Muscle of arm (tissue), 12 donors: ENCODE data around the gene USP38. TPM values are rescaled to one million over a fixed set of nuclear protein-coding genes. Genes with fewer than 3 reads are reported as not detected.
"Not testable (repeated sequence)": the region's sequence is repeated elsewhere in the genome, so short reads cannot be mapped to it uniquely, and the experiment has no call there.

Experiments used
- DNase-seq: peaks from one replicate; pipeline ENCODE4 v3.0.0-alpha.2; 2013
- polyA plus RNA-seq, 12 donors: library from polyadenylated mRNA; unstranded; fragments of 120-200 nt; gene quantifications; one replicate each; pipeline ENCODE4 v1.2.1, GENCODE V29; 2013; ENCODE audit not compliant: insufficient read length in 12 of 12

The USP38 gene
- polyA plus RNA-seq, 12 donors, result 14.3 to 23.4 (median 19.6) TPM; not detected in 1

GRCh38 chr4:143196323-143196722, 11.6 kb downstream of the USP38 start:
- DNase-seq, result no peak

DNA sequence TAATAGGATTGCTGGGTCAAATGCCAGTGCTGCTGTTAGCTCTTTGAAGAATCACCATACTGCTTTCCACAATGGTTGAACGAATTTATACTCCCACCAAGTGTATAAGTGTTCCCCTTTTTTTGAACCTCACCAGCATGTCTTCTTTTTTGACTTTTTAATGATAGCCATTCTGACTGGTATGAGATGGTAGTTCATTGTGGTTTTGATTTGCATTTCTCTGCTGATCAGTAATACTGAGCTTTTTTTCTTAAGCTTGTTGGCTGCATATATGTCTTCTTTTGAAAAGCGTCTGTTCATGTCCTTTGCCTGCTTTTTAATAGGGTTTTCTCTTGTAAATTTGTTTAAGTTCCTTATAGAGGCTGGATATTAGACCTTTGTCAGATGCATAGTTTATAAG, 14.8 kb downstream of the USP38 start:
- DNase-seq, result no peak

GRCh38 chr4:143202824-143203223, 18.1 kb downstream of the USP38 start:
- no peak for DNase-seq

GRCh38 chr4:143203577-143203976, 18.9 kb downstream of the USP38 start:
- DNase-seq, result no peak

- DNase-seq, result peak; percentile 36
Observed at GRCh38 chr4:143207555-143207954, 22.8 kb downstream of the USP38 start.

GRCh38 chr4:143212566-143212965, 27.8 kb downstream of the USP38 start:
- no peak for DNase-seq

DNA sequence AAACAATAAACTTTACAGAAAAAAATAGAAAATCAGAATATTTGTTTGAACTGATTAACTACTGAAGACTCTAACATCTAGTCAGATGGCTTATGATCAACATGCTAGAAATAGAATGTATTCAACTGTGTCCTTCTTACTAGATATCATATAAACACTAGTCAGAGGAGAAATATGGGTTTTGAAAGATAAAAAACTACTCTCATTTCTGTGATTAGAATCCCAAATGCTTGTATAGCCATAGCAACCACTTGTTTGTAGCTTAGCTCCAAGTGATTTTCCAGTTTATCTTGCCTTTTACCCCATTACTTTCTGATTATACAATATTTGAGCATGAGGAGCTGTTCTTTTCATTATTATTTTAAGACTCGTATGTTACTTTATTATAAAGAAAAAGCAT, 31.2 kb downstream of the USP38 start:
- no peak for DNase-seq

DNA sequence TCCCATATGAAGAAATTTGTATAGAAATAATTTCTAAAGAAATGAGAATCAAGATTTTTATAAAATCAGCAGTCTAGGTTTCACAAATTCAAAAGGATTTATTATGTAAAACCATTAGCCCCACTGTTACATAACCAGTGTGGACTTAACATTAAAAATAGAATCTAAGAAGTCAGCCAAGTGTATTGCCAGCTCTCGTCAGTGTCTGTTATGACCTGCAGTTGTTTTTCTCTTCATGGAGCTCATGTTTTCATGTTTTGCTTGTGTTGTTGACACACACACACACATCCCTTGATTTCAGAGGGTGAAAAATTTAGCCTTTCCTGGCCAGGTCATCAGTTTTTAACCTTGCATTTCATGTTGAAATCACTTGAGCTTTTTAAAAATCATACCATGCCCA, 39.5 kb downstream of the USP38 start:
- DNase-seq, result no peak

GRCh38 chr4:143225167-143225566, 40.5 kb downstream of the USP38 start:
- DNase-seq, result no peak

GRCh38 chr4:143230683-143231082, 46.0 kb downstream of the USP38 start:
- DNase-seq, result no peak

DNA sequence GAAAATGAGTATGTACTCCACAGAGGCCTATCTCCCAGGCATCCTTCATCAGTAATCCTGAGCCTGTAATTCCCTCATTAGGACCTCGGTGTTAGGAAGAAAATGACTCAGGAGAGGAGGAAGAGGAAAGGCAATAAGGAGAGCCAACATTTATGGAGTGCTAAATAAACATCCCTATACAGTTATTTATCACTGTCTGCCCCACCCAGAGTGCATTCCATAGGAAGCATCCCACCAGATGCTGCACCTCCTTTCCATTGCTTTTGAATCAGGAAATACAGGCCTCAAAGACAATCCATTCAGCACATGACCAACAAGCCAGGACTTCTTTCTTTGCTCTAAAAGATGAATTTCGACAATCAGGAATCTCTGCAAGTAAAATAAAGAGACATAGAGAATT, 47.6 kb downstream of the USP38 start:
- no peak for DNase-seq

GRCh38 chr4:143234153-143234552, 49.4 kb downstream of the USP38 start:
- DNase-seq, result no peak

- not testable (repeated sequence) for DNase-seq
Observed at GRCh38 chr4:143237195-143237594, 52.5 kb downstream of the USP38 start.

GRCh38 chr4:143240939-143241679, 56.4 kb downstream of the USP38 start:
- no peak for DNase-seq

DNA sequence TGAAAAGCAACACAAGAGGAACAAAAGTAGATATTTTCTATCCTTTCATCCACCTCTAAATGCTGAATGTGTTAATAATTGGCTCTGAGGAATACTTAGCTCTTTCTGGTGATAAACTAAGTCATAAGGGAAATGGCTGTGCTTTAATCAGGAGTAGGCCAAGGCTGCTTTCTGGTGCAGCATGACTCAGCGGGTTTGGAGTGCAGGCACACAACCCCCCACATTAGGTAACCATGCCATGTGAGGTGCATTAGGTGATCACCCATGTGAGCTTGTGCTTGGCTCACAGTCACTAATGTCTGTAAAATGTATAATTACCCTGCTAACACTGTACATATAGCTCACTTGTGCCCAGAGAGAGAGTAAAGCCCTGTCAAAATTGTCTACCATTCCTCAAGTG, 57.2 kb downstream of the USP38 start:
- DNase-seq, result no peak

DNA sequence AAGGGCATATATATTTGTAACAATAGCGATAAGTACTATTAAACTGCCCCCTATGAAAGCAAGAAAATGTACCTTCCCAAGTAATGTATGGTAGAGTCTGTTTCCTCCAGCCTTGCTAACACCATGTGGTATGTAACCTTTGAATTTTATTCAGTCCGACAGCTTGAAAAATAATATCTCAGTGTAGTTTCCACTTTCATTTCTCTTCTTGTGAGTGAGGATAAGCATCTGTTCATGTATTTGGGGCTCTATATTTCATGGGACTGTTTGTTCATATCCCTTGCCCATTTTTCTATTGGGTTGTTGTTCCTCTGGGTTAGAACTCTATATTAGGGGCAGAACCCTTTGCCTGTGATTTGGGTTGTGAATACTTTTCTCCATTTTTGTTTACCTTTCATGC, 58.3 kb downstream of the USP38 start:
- DNase-seq, result no peak

DNA sequence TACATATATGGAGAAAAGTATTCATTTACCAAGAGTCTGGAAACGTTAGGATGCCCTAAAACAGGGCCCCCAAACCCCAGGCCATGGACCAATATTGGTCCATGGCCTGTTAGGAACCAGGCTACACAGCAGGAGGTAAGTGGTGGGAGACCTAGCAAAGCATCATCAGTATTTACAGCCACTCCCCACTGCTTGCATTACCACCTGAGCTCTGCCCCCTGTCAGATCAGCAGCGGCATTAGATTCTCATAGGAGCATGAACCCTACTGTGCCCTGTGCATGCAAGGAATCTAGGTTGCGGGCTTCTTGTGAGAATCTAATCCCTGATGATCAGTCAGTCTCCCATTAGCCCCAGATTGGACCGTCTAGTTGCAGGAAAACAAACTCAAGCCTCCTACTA, 62.3 kb downstream of the USP38 start:
- no peak for DNase-seq

DNA sequence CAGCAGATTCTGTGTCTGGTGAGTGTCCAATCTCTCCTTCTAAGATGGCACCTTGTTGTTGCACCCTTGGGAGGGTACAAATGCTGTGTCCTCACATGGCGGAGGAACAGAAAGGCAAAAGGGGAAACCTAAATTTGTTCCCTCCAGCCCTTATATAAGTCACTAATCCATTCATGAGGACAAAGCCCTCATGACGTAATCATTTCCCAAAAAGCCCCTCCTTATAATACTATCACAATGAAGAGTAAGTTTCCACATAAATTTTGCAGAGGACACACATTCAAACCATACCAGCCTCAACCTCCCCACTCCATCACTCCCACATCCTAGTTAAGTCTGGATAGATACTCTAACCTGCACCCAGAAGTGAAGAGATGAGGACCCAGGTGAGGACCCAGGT, 63.1 kb downstream of the USP38 start:
- no peak for DNase-seq

DNA sequence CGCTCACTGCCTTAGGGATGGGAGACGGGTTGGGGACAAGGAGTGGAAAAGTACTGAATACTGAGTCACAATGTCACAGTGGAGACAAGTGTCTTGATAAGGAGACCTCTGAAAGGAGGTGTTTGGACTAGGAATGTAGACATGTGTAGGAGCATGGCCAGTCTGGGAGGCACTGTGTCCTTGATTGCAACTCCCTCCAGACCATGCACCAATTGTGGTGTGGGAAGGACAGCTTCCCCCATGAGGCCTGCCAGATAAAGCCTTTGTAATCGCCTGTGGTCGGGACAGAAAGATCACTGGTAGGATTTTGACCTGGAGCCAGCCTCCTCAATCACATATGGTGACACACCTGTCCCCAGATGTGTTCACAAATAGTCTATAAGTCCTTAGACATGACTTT, 64.1 kb downstream of the USP38 start:
- DNase-seq, result no peak

- DNase-seq, result no peak
Observed at GRCh38 chr4:143250617-143251016, 65.9 kb downstream of the USP38 start.

DNA sequence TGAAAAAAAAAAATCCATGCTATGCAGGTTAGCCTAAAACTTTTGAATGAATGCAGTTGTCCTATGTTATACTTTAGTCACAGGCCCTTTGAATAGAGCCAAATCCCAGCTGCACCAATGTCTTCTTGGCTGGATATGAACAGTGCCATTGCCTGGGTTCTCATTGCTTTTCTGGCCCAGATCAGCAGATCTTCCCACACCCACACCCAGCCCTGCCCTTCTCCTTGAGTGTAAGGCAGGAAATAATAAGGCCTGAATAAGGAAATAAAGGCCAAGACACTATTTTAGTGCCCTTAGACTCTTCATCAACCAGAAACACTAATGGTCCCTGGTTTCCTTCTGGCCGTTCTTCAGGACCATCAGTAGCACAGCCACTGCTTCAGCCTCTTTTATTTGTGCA, 66.6 kb downstream of the USP38 start:
- no peak for DNase-seq

- DNase-seq, result no peak
Observed at GRCh38 chr4:143251779-143252178, 67.1 kb downstream of the USP38 start.

DNA sequence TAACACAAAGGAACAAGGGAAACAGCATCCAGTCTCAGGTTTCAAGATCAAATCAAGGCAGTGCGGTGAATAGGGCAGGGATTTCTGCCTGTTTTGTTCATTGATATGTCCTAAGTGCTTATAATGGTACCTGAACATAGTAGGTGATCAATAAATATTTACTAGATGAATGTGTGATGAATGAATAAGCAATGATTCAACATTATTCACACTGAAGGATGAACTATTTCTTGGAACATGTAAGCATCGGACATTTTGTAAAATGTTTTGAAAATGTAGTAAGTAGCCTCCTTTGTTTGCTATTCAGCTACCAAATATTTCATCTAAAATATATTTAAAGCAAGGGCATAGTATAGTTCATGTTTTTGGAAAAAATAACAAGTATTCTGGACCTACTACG, 67.8 kb downstream of the USP38 start:
- DNase-seq, result no peak

GRCh38 chr4:143253166-143253565, 68.4 kb downstream of the USP38 start:
- no peak for DNase-seq
